B cell (primary cell): ENCODE measurements around the gene DTL. TPM values are rescaled to one million over a fixed set of nuclear protein-coding genes. Genes with fewer than 3 reads are reported as not detected.

Experiments used
- ATAC-seq: fragments of 200-7000 bp; cut with Tn5 transposase; one replicate; pipeline ENCODE4 v1.10.0; 2021; ENCODE audit warnings: low read depth, mild to moderate bottlenecking, moderate number of reproducible peaks, moderate library complexity
- CTCF ChIA-PET: fragments of 350-600 bp; sonication (Branson Sonifier 250); formaldehyde crosslinking; loops from one replicate; lab custom pipeline; 2021; ENCODE audit warnings: antibody characterized with exemption, inconsistent platforms; lab: Charles Lee
- POLR2A ChIA-PET: fragments of 350-600 bp; sonication (Branson Sonifier 250); formaldehyde crosslinking; loops from one replicate; lab custom pipeline; 2021; ENCODE audit warnings: antibody characterized with exemption; lab: Charles Lee
- DNase-seq: peaks from one replicate; pipeline ENCODE4 v3.0.0; 2013
- H2AFZ ChIP-seq: 2 replicates; pipeline ENCODE4 v1.6.1; 2012; ENCODE audit warnings: mild to moderate bottlenecking, low read depth, low read length; ENCODE audit not compliant: insufficient read depth, poor library complexity, severe bottlenecking
- H3K27ac ChIP-seq, 2 donors: 1 replicate in 1 of 2; 2 replicates in 1 of 2; pipeline ENCODE4 v1.5.1; 2012 to 2013; ENCODE audit warnings: low read length in 2 of 2, mild to moderate bottlenecking in 2 of 2, moderate library complexity in 1 of 2
- H3K27me3 ChIP-seq, 4 experiments: fragments of 200-600 bp in 1 of 4; sonication (generic) in 1 of 4; replicated peaks in 1 of 4; 1 replicate in 2 of 4; 2 replicates in 2 of 4; pipeline versions ENCODE4 v1.6.1 to v1.7.0; 2013 to 2016; ENCODE audit warnings: low read length in 3 of 4, mild to moderate bottlenecking in 2 of 4, mixed read lengths in 1 of 4, moderate library complexity in 1 of 4; ENCODE audit not compliant: insufficient read depth in 4 of 4, control insufficient read depth in 3 of 4; ENCODE audit errors: control extremely low read depth in 1 of 4
- H3K36me3 ChIP-seq, 2 experiments: replicated peaks in 1 of 2; 1 replicate in 1 of 2; 2 replicates in 1 of 2; pipeline versions ENCODE4 v1.6.1 to v1.7.1; 2013; ENCODE audit warnings: low read length in 1 of 2; ENCODE audit not compliant: insufficient read depth in 2 of 2, control insufficient read depth in 1 of 2; ENCODE audit errors: control extremely low read depth in 1 of 2, extremely low read depth in 1 of 2
- H3K4me1 ChIP-seq, 2 donors: fragments of 200-600 bp in 1 of 2; sonication (generic) in 1 of 2; 1 replicate in 1 of 2; 2 replicates in 1 of 2; pipeline versions ENCODE4 v1.5.1 to v1.6.1; 2013 to 2017; ENCODE audit warnings: low read length in 2 of 2; ENCODE audit not compliant: control insufficient read depth in 2 of 2, insufficient read depth in 2 of 2
- H3K4me2 ChIP-seq: replicated peaks from 2 replicates; pipeline ENCODE3; 2012; ENCODE audit warnings: mild to moderate bottlenecking, low read depth, low read length; ENCODE audit not compliant: poor library complexity, severe bottlenecking
- H3K4me3 ChIP-seq, 5 experiments: fragments of 200-600 bp in 1 of 5; sonication (generic) in 1 of 5; 1 replicate in 3 of 5; 2 replicates in 2 of 5; pipeline versions ENCODE4 v1.5.1 to v1.7.0; 2011 to 2016; ENCODE audit warnings: low read length in 4 of 5, mild to moderate bottlenecking in 4 of 5, low read depth in 2 of 5, control low read depth in 1 of 5, moderate library complexity in 1 of 5; ENCODE audit not compliant: insufficient read depth in 1 of 5; ENCODE audit errors: control extremely low read depth in 1 of 5, extremely low read depth in 1 of 5
- H3K79me2 ChIP-seq: fragments of 200-600 bp; sonication (generic); one replicate; pipeline ENCODE4 v1.6.0; 2016; ENCODE audit warnings: low read length; ENCODE audit not compliant: control insufficient read depth, insufficient read depth
- H3K9ac ChIP-seq: fragments of 200-600 bp; sonication (generic); 2 replicates; pipeline ENCODE4 v1.6.1; 2017; ENCODE audit warnings: mild to moderate bottlenecking, low read length, moderate library complexity
- H3K9me3 ChIP-seq, 3 donors: one replicate each; pipeline versions ENCODE4 v1.6.1 to v1.7.1; 2013; ENCODE audit warnings: low read length in 2 of 3; ENCODE audit not compliant: control insufficient read depth in 2 of 3, insufficient read depth in 1 of 3; ENCODE audit errors: control extremely low read depth in 1 of 3
- H4K20me1 ChIP-seq: 2 replicates; pipeline ENCODE4 v1.6.0; 2012; ENCODE audit warnings: mild to moderate bottlenecking, low read length; ENCODE audit not compliant: insufficient read depth, control insufficient read depth, poor library complexity, severe bottlenecking
- H3K27ac Mint-ChIP-seq: one replicate; pipeline ENCODE4 v1.8.0; 2021; ENCODE audit warnings: mixed read lengths
- H3K27me3 Mint-ChIP-seq: one replicate; pipeline ENCODE4 v1.8.0; 2021; ENCODE audit warnings: mixed read lengths
- H3K4me1 Mint-ChIP-seq: one replicate; pipeline ENCODE4 v1.8.0; 2021; ENCODE audit warnings: mixed read lengths
- H3K4me3 Mint-ChIP-seq: one replicate; pipeline ENCODE4 v1.8.0; 2021; ENCODE audit warnings: mixed read lengths
- H3K9me3 Mint-ChIP-seq: one replicate; pipeline ENCODE4 v1.8.0; 2022; ENCODE audit warnings: mixed read lengths; ENCODE audit not compliant: insufficient read depth
- CTCF ChIP-seq: fragments of 200-600 bp; IDR thresholded peaks from one replicate; pipeline ENCODE4 v1.8.0; 2022; ENCODE audit warnings: antibody characterized with exemption, mild to moderate bottlenecking
- EZH2 ChIP-seq: IDR thresholded peaks from 2 replicates; pipeline ENCODE4 v1.6.1; 2012; ENCODE audit warnings: borderline replicate concordance, low read depth, mild to moderate bottlenecking, moderate library complexity, low read length; ENCODE audit not compliant: insufficient read depth, poor library complexity, severe bottlenecking
- WGBS: methylation state at CpG from one replicate; pipeline ENCODE4 v1.1.5; 2013; ENCODE audit warnings: missing lambda C conversion rate; ENCODE audit not compliant: insufficient coverage; 5-methylcytosine and 5-hydroxymethylcytosine counted together
- intact Hi-C: fragments of 100-400 bp; cut with micrococcal nuclease; formaldehyde crosslinking; loops from one replicate; pipeline ENCODE4 v1.10.0; 2022
- polyA plus RNA-seq: library from polyadenylated mRNA; depleted of rRNA; stranded (reverse); fragments of >200 nt; gene quantifications from 2 replicates; pipeline ENCODE4 v1.2.3, GENCODE V29; 2012
- total RNA-seq, 2 donors: library from RNA; stranded (reverse); fragments of 120-200 nt in 1 of 2; gene quantifications; 1 replicate in 1 of 2; 2 replicates in 1 of 2; pipeline versions ENCODE4 v1.2.3 to v1.2.4, GENCODE V29; 2013 to 2022

DTL gene
- total and polyA plus RNA-seq, 2 donors (not counting 1 experiment from before 2014, with no cell fraction given): 0.37 to 0.39 TPM

GRCh38 chr1:212089560-212090163, 54.1 kb downstream of the DTL start:
- POLR2A ChIA-PET: no interaction called here
- CTCF ChIA-PET: interaction anchor here (0.8 to 1.8 kb wide), 4 partner anchors 18 to 366 kb away, joined by 3 to 6 read pairs (median 4); no protein-coding TSS in a partner anchor
- Histone ChIP-seq H3K9me3 (peaks cover 0 to 7% (median 0%) of the 10 kb centered on the region in 3 donors), H3K9ac (no peak overlapping the region), H3K4me2 (no peak overlapping the region), H3K4me3 (no peak overlapping the region), H3K27me3 (no peaks in the 10 kb centered on the region), H3K4me1 (peaks cover 8% of the 10 kb centered on the region in 2 donors), H4K20me1 (no peaks in the 10 kb centered on the region), H3K36me3 (no peaks in the 10 kb centered on the region), H3K79me2 (no peaks in the 10 kb centered on the region), H2AFZ (peak overlapping the region; percentile 28), H3K27ac (peak overlapping the region in 1 of 2 donors; percentile 5)
- H3K4me3 Mint-ChIP-seq: no peak overlapping the region
- 21% methylated on average over 2 of the region's 3 CpGs for WGBS
- H3K9me3 Mint-ChIP-seq: peaks cover 6% of the 10 kb centered on the region
- intact Hi-C loops: no loop called here
- H3K27ac Mint-ChIP-seq: no peak overlapping the region
- ATAC-seq: no peak
- peaks cover 13% of the 10 kb centered on the region for H3K4me1 Mint-ChIP-seq
- no peaks in the 10 kb centered on the region for H3K27me3 Mint-ChIP-seq
- no peak for DNase-seq
- no peak for TF ChIP-seq EZH2
- TF ChIP-seq CTCF: no peak

- no peaks in the 10 kb centered on the region for H4K20me1 ChIP-seq
- DNase-seq: no peak
- intact Hi-C loops: no loop called here
- POLR2A ChIA-PET: no interaction called here
- no peak overlapping the region for H3K4me2 ChIP-seq
- H3K9me3 ChIP-seq: peaks cover 0 to 7% (median 0%) of the 10 kb centered on the region in 3 donors
- no peak overlapping the region for H2AFZ ChIP-seq
- H3K79me2 ChIP-seq: no peaks in the 10 kb centered on the region
- Mint-ChIP-seq H3K4me1 (peaks cover 13% of the 10 kb centered on the region), H3K27me3 (no peaks in the 10 kb centered on the region), H3K4me3 (no peak overlapping the region), H3K9me3 (peaks cover 10% of the 10 kb centered on the region), H3K27ac (no peak overlapping the region)
- H3K27me3 ChIP-seq: no peaks in the 10 kb centered on the region
- no peaks in the 10 kb centered on the region for H3K36me3 ChIP-seq
- no peak for TF ChIP-seq EZH2
- no peak for TF ChIP-seq CTCF
- H3K9ac ChIP-seq: no peak overlapping the region
- 0% methylated on average over 1 of the region's 6 CpGs for WGBS
- CTCF ChIA-PET: no interaction called here
- peaks cover 8% of the 10 kb centered on the region in 2 donors for H3K4me1 ChIP-seq
- no peak for ATAC-seq
- no peak overlapping the region for H3K4me3 ChIP-seq
- H3K27ac ChIP-seq: no peak overlapping the region
Observed at GRCh38 chr1:212091438-212092121, 56.0 kb downstream of the DTL start.
